ENCODE results near the gene SUMO2. TPM values are rescaled to one million over a fixed set of nuclear protein-coding genes. Genes with fewer than 3 reads are reported as not detected.

Gene SUMO2
- total RNA-seq, 1 experiment from 2014 or later = 616 TPM

GRCh38 chr17:75225016-75225415 is 42.3 kb upstream of the SUMO2 start:
- Histone ChIP-seq H3K4me3 (ENCODE audit: low read depth in 2 of 2, low read length in 2 of 2) (no peak overlapping the region), H3K27me3 (ENCODE audit: control insufficient read depth, insufficient read depth, low read length) (no peaks in the 10 kb centered on the region), H3K4me1 (ENCODE audit: control insufficient read depth, insufficient read depth, low read length) (no peaks in the 10 kb centered on the region), H3K9me3 (ENCODE audit: control insufficient read depth, insufficient read depth, low read depth, low read length) (no peaks in the 10 kb centered on the region), H3K36me3 (ENCODE audit: control insufficient read depth, insufficient read depth, low read length) (peaks cover 16% of the 10 kb centered on the region; the same call in 1 of the 2 replicates), H3K27ac (ENCODE audit: low read length) (no peak overlapping the region)
- TSS peak; percentile 28 for BruUV-seq (replicated peaks)
- ChIA-PET CTCF (no interaction called here), POLR2A (no interaction called here)
- ATAC-seq (no peak), DNase-seq (ENCODE audit: low read depth, low spot score) (no peak)
- TF ChIP-seq POLR2AphosphoS5 (IDR thresholded peaks at IDR 0.05; ENCODE audit: low read depth, low read length) = no peak
- TF ChIP-seq SIN3A (IDR thresholded peaks at IDR 0.05; ENCODE audit: borderline replicate concordance, insufficient read depth, low read depth, low read length) = no peak
- TF ChIP-seq, protein P1, sequence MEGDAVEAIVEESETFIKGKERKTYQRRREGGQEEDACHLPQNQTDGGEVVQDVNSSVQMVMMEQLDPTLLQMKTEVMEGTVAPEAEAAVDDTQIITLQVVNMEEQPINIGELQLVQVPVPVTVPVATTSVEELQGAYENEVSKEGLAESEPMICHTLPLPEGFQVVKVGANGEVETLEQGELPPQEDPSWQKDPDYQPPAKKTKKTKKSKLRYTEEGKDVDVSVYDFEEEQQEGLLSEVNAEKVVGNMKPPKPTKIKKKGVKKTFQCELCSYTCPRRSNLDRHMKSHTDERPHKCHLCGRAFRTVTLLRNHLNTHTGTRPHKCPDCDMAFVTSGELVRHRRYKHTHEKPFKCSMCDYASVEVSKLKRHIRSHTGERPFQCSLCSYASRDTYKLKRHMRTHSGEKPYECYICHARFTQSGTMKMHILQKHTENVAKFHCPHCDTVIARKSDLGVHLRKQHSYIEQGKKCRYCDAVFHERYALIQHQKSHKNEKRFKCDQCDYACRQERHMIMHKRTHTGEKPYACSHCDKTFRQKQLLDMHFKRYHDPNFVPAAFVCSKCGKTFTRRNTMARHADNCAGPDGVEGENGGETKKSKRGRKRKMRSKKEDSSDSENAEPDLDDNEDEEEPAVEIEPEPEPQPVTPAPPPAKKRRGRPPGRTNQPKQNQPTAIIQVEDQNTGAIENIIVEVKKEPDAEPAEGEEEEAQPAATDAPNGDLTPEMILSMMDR (IDR thresholded peaks at IDR 0.05) = no peak
- TF ChIP-seq REST (IDR thresholded peaks at IDR 0.05; ENCODE audit: insufficient read depth in 1 of 2, low read depth in 2 of 2, low read length in 1 of 2) = no peak
- TF ChIP-seq TCF7L2 (IDR thresholded peaks at IDR 0.05; ENCODE audit: low read depth, low read length) = no peak
- in situ Hi-C loops (cut with HindIII; ENCODE audit: low pct_unique_long_range_greater_than_20kb, low sequenced_read_pairs) (no loop called here), intact Hi-C loops (cut with micrococcal nuclease; ENCODE audit: unreplicated experiment) (no loop called here)

- POLR2A ChIA-PET = interaction anchor here (0.6 kb wide), 1 partner anchor 36 kb away, joined by 5 read pairs; no protein-coding TSS in a partner anchor
Observed at GRCh38 chr17:75219815-75220214, 37.1 kb upstream of the SUMO2 start.

More at GRCh38 chr17:75219815-75220214, 37.1 kb upstream of the SUMO2 start:
- peaks cover 14% of the 10 kb centered on the region for H3K36me3 ChIP-seq (ENCODE audit: control insufficient read depth, insufficient read depth, low read length)
- no peaks in the 10 kb centered on the region for H3K27me3 ChIP-seq (ENCODE audit: control insufficient read depth, insufficient read depth, low read length)
- BruUV-seq (replicated peaks) = no TSS peak
- in situ Hi-C loops (cut with HindIII; ENCODE audit: low pct_unique_long_range_greater_than_20kb, low sequenced_read_pairs) = no loop called here
- DNase-seq (ENCODE audit: low read depth, low spot score) (no peak), ATAC-seq (no peak)
- H3K4me3 ChIP-seq (ENCODE audit: low read depth in 2 of 2, low read length in 2 of 2) = no peak overlapping the region
- CTCF ChIA-PET = interaction anchor here (0.6 to 0.7 kb wide), 3 partner anchors 21 to 116 kb away, joined by 4 to 5 read pairs (median 4); no protein-coding TSS in a partner anchor
- H3K9me3 ChIP-seq (ENCODE audit: control insufficient read depth, insufficient read depth, low read depth, low read length) = no peaks in the 10 kb centered on the region
- intact Hi-C loops (cut with micrococcal nuclease; ENCODE audit: unreplicated experiment) = no loop called here
- TF ChIP-seq, protein P1 (IDR thresholded peaks at IDR 0.05) = no peak
- TF ChIP-seq SIN3A (IDR thresholded peaks at IDR 0.05; ENCODE audit: borderline replicate concordance, insufficient read depth, low read depth, low read length) = no peak
- TF ChIP-seq POLR2AphosphoS5 (IDR thresholded peaks at IDR 0.05; ENCODE audit: low read depth, low read length) = no peak
- TF ChIP-seq TCF7L2 (IDR thresholded peaks at IDR 0.05; ENCODE audit: low read depth, low read length) = no peak
- TF ChIP-seq REST (IDR thresholded peaks at IDR 0.05; ENCODE audit: insufficient read depth in 1 of 2, low read depth in 2 of 2, low read length in 1 of 2) = no peak
- no peak overlapping the region for H3K27ac ChIP-seq (ENCODE audit: low read length)
- H3K4me1 ChIP-seq (ENCODE audit: control insufficient read depth, insufficient read depth, low read length) = no peaks in the 10 kb centered on the region
